Measurements from ENCODE around the gene LIMK2. TPM values are rescaled to one million over a fixed set of nuclear protein-coding genes. Genes with fewer than 3 reads are reported as not detected.
"Not testable (repeated sequence)": the region's sequence is repeated elsewhere in the genome, so short reads cannot be mapped to it uniquely, and the experiment has no call there.

The LIMK2 gene
- total RNA-seq, 1 donor from 2014 or later = 37.2 TPM

DNA sequence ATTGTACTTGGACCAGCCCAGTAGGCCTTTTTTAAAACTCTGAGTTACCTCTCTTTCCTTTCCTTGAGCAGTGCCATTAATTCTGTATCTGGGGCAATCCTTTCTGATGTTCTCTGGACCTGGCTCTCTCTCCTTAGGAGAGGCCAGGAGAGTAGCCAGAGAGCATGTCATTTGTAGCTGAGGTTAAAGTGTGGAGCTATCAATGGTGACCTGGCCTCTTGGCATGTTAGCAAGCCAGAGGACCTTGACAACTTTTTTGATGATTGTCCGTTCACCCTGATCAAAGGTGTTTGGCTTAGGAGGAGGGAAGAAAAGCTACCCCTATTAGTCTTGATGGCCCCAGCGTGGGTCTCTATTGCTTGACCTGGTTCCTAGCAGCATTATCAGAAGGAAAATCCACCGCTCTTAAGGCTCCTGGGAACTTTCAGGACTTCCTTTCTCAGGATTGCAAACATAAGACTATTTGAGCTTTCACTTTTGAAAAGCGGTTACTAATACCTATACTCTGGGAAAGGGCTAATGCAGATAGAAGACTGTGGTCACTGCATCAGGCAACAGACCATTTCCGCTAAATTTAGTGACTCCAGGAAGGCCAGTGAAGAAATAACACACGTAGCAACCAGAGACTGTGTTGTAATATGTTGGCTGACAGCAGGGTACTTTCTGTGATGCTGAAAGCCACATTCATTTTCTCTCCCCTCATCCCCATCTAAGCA, 18.2 kb downstream of the LIMK2 start:
- TF ChIP-seq, protein P1, sequence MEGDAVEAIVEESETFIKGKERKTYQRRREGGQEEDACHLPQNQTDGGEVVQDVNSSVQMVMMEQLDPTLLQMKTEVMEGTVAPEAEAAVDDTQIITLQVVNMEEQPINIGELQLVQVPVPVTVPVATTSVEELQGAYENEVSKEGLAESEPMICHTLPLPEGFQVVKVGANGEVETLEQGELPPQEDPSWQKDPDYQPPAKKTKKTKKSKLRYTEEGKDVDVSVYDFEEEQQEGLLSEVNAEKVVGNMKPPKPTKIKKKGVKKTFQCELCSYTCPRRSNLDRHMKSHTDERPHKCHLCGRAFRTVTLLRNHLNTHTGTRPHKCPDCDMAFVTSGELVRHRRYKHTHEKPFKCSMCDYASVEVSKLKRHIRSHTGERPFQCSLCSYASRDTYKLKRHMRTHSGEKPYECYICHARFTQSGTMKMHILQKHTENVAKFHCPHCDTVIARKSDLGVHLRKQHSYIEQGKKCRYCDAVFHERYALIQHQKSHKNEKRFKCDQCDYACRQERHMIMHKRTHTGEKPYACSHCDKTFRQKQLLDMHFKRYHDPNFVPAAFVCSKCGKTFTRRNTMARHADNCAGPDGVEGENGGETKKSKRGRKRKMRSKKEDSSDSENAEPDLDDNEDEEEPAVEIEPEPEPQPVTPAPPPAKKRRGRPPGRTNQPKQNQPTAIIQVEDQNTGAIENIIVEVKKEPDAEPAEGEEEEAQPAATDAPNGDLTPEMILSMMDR (IDR thresholded peaks at IDR 0.05; ENCODE audit: insufficient read depth, low read length, poor library complexity, severe bottlenecking) = no peak
- Histone ChIP-seq H3K4me3 (ENCODE audit: low read depth, low read length) (no peak overlapping the region), H3K36me3 (ENCODE audit: control insufficient read depth, insufficient read depth, low read length) (no peaks in the 10 kb centered on the region), H3K27me3 (ENCODE audit: control insufficient read depth, insufficient read depth, low read length) (no peaks in the 10 kb centered on the region)
- DNase-seq (ENCODE audit: low read depth) = no peak

DNA sequence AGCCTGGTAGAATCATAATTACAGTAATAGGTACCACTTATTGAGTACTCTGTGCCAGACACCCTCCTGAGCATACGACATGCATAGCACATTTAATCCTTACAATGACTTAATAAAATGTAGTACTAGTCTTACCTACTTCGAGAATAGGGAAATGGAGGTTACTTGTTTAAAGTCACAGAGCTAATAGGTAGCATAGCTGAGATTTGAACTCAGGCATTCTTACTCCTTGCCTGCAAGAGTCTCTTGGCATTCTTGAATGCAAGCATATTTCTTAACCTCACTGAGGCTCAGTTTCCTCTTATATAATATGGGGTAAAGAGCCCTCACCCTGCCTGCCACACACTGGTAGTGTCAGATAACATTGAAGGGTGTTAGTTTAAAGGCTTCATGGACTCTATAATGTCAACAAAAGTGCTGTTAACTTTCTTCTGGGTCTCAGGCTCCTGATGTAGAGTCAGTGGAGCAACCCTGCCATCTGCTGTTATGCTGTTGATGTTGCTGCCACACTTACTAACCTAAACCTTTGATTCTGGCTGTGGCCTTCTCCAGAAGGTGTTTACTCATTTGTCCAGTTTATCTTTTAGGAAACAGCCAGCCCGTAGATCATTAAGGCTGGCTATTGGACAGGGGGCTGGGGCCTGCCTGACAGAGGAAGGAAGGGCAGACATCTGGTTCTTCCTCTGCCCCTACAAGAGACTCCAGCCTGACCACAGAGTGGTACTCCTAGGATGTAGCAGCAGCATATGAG, 18.9 kb downstream of the LIMK2 start:
- no peaks in the 10 kb centered on the region for H3K36me3 ChIP-seq (ENCODE audit: control insufficient read depth, insufficient read depth, low read length)
- TF ChIP-seq, protein P1 (IDR thresholded peaks at IDR 0.05; ENCODE audit: insufficient read depth, low read length, poor library complexity, severe bottlenecking) = peak; percentile 72
- no peak overlapping the region for H3K4me3 ChIP-seq (ENCODE audit: low read depth, low read length)
- DNase-seq (ENCODE audit: low read depth) = no peak
- H3K27me3 ChIP-seq (ENCODE audit: control insufficient read depth, insufficient read depth, low read length) = no peaks in the 10 kb centered on the region

DNA sequence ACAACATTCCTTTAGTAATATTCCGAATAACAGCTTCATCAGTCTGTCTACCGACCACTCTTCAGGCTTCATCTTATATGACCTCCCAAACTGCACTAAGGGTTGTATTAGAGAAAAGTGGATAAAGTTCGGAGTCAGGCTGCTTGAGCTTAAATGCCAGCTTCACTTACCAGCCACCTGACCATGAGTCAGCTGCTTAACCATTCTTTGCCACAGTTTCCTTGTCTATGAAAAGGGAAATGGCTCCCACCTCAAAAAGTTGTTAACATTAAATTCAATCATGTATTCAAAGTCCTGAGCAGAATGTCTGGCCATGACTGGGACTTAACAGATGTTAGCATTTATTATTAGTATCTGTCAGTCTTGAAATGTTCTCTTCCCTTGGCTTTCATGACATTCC, 20.9 kb downstream of the LIMK2 start:
- no peak for DNase-seq (ENCODE audit: low read depth)
- Histone ChIP-seq H3K4me3 (ENCODE audit: low read depth, low read length) (no peak overlapping the region), H3K27me3 (ENCODE audit: control insufficient read depth, insufficient read depth, low read length) (no peaks in the 10 kb centered on the region), H3K36me3 (ENCODE audit: control insufficient read depth, insufficient read depth, low read length) (no peaks in the 10 kb centered on the region)
- TF ChIP-seq, protein P1 (IDR thresholded peaks at IDR 0.05; ENCODE audit: insufficient read depth, low read length, poor library complexity, severe bottlenecking) = no peak

DNA sequence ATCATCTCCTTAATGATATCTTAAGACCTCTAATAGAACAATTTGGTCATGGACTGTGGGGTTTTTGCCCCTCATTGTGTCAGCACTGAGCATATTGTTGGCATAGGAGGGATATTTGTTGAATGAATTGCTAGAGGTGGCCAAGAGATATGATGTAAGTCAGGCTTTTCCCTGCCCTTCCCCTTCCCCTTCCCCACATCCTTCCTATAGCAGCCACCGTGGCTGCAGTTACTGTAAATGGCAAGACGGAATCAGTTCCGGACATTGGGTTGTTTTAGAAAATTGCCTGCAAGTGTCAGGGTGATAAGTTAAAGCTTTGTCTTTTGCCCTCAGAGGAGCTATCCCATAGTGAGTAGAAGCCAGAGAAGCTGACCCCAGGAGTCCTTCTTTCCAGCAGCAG, 23.0 kb downstream of the LIMK2 start:
- TF ChIP-seq, protein P1 (IDR thresholded peaks at IDR 0.05; ENCODE audit: insufficient read depth, low read length, poor library complexity, severe bottlenecking) = no peak
- Histone ChIP-seq H3K4me3 (ENCODE audit: low read depth, low read length) (no peak overlapping the region), H3K27me3 (ENCODE audit: control insufficient read depth, insufficient read depth, low read length) (no peaks in the 10 kb centered on the region), H3K36me3 (ENCODE audit: control insufficient read depth, insufficient read depth, low read length) (no peaks in the 10 kb centered on the region)
- no peak for DNase-seq (ENCODE audit: low read depth)

DNA sequence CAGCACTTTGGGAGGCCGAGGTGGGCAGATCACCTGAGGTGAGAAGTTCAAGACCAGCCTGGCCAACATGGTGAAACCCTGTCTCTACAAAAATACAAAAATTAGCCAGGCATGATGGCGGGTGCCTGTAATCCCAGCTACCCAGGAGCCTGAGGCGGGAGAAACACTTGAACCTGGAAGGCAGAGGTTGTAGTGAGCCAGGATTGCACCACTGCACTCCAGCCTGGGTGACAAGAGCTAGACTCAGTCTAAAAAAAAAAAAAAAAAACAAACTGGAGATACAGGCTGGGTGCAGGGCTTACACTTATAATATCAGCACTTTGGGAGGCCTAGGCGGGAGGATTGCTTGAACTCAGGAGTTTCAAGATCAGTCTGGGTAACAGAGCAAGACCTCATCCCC, 23.9 kb downstream of the LIMK2 start:
- not testable (repeated sequence) for H3K4me3 ChIP-seq (ENCODE audit: low read depth, low read length); H3K36me3 ChIP-seq (ENCODE audit: control insufficient read depth, insufficient read depth, low read length); H3K27me3 ChIP-seq (ENCODE audit: control insufficient read depth, insufficient read depth, low read length); DNase-seq (ENCODE audit: low read depth)

DNA sequence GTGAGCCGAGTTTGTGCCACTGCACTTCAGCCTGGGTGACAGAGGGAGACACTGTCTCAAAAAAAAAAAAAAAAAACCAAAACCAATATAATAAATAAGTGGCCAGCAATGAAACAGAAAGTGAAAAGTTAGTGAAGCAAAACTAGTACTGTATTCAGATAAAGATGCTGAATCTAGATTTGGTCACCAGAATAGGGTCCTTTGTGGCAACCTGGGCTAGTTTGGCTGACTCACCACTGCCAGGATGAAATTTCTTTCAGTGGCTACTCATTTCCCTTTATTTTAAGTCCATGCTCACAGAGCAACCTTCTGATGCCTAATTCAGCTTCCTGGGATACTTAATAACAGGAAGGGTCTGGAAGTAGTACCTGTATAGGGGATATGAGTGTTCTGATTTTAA, 26.0 kb downstream of the LIMK2 start:
- no peak for DNase-seq (ENCODE audit: low read depth)
- no peak overlapping the region for H3K4me3 ChIP-seq (ENCODE audit: low read depth, low read length)
- no peaks in the 10 kb centered on the region for H3K27me3 ChIP-seq (ENCODE audit: control insufficient read depth, insufficient read depth, low read length)
- TF ChIP-seq, protein P1 (IDR thresholded peaks at IDR 0.05; ENCODE audit: insufficient read depth, low read length, poor library complexity, severe bottlenecking) = no peak
- H3K36me3 ChIP-seq (ENCODE audit: control insufficient read depth, insufficient read depth, low read length) = no peaks in the 10 kb centered on the region

Measured in kidney epithelial cell (primary cell).